ENCODE results near the gene MIDN. TPM values are rescaled to one million over a fixed set of nuclear protein-coding genes. Genes with fewer than 3 reads are reported as not detected.

The MIDN gene
- total and polyA plus RNA-seq, 2 donors (not counting 3 experiments of a cell fraction or from before 2014, with no cell fraction given), result 20.0 to 85.9 TPM

- H3K9me3 ChIP-seq (replicated peaks; ENCODE audit: control insufficient read depth, insufficient read depth, low read length), result no peaks in the 10 kb centered on the region
- H3K79me2 ChIP-seq (ENCODE audit: control insufficient read depth, insufficient read depth, low read length), result peaks cover 18% of the 10 kb centered on the region
- peaks cover 21% of the 10 kb centered on the region for H3K4me1 ChIP-seq (ENCODE audit: control insufficient read depth, extremely low read depth, insufficient read depth, low read length)
- no TSS peak for BruUV-seq (replicated peaks)
- no peak overlapping the region for H3K9ac ChIP-seq (replicated peaks; ENCODE audit: extremely low read depth, insufficient read depth, low read length)
- no peak overlapping the region for H3K4me3 ChIP-seq (replicated peaks in 1 of 3; ENCODE audit: insufficient read depth in 1 of 3, low read depth in 1 of 3, low read length in 3 of 3)
- no peak overlapping the region for H2AFZ ChIP-seq (ENCODE audit: low read depth, low read length)
- H3K4me2 ChIP-seq (ENCODE audit: insufficient read depth, low read length), result no peak overlapping the region
- FAIRE-seq, result peak; percentile 86
- intact Hi-C loops (cut with micrococcal nuclease) (loop anchor here (1.0 to 10.0 kb wide), 4 partner anchors 22 to 449 kb away; partner anchors contain the start of gene PTBP1), dilution Hi-C loops (cut with MboI; ENCODE audit: extremely low pct_ligation_motif_present, low sequenced_read_pairs) (no loop called here)
- no peak overlapping the region for H3K27ac ChIP-seq (ENCODE audit: insufficient read depth, low read depth, low read length)
- H3K9me1 ChIP-seq (replicated peaks; ENCODE audit: control insufficient read depth, extremely low read depth, insufficient read depth, low read length), result no peaks in the 10 kb centered on the region
- no peaks in the 10 kb centered on the region for H3K36me3 ChIP-seq (ENCODE audit: control insufficient read depth in 2 of 2, extremely low read depth in 1 of 2, insufficient read depth in 2 of 2, low read length in 2 of 2)
- TF ChIP-seq POLR2A (IDR thresholded peaks at IDR 0.05; ENCODE audit: low read depth, low read length), result no peak
- TF ChIP-seq CTCF (IDR thresholded peaks at IDR 0.05; ENCODE audit: extremely low read depth in 1 of 2, insufficient read depth in 1 of 2, low read depth in 1 of 2, low read length in 2 of 2), result peak; percentile 97 to 99
- TF ChIP-seq MYC (IDR thresholded peaks at IDR 0.05; ENCODE audit: low read depth, low read length), result no peak
- ChIA-PET POLR2A (interaction anchor here (0.8 to 4.9 kb wide), 5 partner anchors 9 to 31 kb away, joined by 4 to 87 read pairs (median 8); partner anchors contain the start of genes CIRBP and FAM174C), CTCF (interaction anchor here (0.6 to 7.3 kb wide), 33 partner anchors 9 to 260 kb away, joined by 3 to 1001 read pairs (median 5); partner anchors contain the start of genes ARHGAP45, CIRBP, CNN2 and FAM174C)
- DNase-seq (ENCODE audit: low read depth, low spot score), result peak; percentile 65
- no peaks in the 10 kb centered on the region for H4K20me1 ChIP-seq (replicated peaks; ENCODE audit: control insufficient read depth, extremely low read depth, insufficient read depth, low read length)
- no peaks in the 10 kb centered on the region for H3K27me3 ChIP-seq (ENCODE audit: control insufficient read depth in 2 of 2, insufficient read depth in 2 of 2, low read length in 2 of 2)
Measured at GRCh38 chr19:1243768-1244692, 4.4 kb upstream of the MIDN start.

Measured in endothelial cell of umbilical vein (primary cell).